Measurements from ENCODE around the gene DLST.

DLST gene

DNA sequence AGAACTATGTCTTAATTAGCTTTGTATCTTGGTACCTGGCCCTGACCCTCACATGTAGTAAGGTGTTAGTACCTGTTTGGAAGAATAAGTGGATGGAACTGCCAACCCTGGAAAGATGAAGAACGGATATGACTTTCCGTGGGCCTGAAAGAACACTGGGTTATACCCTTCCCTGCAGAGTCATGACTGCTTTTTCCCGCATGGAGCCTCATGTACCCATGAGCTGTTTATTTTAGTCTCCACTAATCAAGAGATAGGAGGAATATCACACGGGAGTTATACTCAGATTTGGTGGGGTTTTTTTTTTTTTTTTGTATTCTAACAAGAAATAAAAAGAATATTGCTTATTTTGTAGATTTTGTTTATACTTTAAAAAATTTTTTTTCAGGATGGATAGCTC lies 15.9 kb downstream of the DLST start:
- no peak for DNase-seq

GRCh38 chr14:74898083-74898482 lies 16.4 kb downstream of the DLST start:
- no peak for DNase-seq

GRCh38 chr14:74898694-74899093 lies 17.0 kb downstream of the DLST start:
- no peak for DNase-seq

- no peak for DNase-seq
Observed at GRCh38 chr14:74902941-74903705, 21.4 kb downstream of the DLST start.

DNA sequence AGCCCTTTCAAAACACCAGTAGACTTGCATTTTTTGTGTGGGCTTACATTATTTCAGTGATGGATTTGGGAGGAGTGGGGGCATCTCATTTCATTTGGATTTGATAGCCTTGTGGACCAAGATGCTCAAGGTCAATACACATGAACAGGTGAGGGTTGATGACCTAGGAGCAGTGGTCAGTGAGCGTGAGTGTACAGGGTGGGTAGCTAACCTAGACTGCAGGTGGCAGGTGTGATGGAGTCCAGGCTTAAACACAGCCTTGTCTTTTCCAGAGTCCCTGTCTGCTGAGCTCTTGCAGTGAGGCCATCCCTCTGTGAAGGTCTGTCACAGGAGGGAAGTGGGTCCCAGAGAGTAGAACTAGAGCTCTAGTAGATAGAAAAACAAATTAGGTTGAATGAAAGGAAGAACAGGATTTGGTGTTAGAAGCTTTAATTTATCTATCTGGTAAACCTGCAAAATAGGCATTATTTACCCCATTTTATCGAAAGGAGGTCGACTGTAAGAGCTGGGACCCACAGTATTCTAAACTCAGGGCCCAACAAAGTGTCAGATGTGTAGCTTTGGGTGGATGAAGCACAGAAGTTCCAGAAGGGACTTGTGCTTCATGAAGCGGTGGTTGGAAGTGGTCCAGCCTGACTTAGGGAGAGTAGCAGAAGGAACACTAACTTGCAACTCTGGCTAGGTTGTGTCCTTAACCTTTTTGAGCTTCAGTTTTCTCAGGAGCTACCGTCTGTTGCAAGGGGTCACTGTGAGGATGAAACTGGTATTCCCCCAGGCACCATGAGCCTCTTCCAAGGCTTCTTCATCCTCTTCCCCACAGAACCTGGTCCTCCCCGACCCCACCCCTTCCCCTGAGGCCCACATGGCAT lies 23.2 kb downstream of the DLST start:
- no peak for DNase-seq

GRCh38 chr14:74905595-74906142 lies 24.0 kb downstream of the DLST start:
- peak; percentile 72 to 88 (median 84) for DNase-seq

DNA sequence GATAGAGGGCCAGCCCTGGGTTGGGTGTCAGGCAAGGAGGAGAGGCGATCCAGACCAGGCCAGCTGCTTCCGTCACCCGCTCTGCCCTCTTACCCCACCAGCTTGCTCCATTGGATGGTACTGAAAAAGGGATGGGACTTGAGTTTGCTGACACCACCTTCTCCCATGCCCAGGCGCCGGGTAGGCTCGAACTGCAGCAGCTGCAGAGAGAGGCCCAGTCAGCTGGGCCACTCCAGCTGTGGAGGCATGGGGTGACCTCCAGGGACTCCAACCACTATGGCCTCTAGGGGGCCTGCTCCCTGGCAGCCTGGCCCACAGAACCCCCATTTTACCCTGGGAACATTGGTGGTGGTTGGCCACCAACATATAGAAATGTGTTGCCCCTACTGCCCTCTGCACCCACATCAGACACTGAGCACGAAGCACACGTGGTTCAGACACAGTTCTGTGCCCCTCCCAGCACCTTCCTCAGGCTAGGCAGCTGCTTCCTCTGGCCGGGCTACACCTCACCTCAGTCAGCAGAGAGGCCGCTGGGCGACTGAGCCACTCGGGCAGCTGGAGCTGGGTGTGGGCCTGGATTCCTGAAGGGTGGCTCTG lies 25.3 kb downstream of the DLST start:
- DNase-seq: no peak

DNA sequence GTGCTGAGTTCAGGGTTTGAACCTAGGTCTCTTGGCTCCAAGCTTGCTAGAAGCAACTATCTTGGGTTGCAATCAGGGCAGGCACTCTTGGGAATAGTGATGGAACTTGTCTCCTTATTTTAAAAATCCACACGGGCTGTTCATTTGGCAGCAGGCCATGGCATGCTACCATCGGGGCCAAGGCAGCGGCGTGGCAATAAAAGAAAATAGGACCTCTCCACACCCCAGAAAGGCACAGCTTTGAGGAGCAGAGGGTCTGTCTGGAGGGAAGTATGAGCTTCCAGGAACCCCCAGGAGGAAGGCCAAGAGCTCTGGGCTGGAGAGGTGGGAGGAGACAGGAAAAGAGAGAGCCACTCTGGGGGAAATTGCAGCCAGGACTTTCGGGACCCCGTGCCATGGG lies 26.0 kb downstream of the DLST start:
- no peak for DNase-seq

DNA sequence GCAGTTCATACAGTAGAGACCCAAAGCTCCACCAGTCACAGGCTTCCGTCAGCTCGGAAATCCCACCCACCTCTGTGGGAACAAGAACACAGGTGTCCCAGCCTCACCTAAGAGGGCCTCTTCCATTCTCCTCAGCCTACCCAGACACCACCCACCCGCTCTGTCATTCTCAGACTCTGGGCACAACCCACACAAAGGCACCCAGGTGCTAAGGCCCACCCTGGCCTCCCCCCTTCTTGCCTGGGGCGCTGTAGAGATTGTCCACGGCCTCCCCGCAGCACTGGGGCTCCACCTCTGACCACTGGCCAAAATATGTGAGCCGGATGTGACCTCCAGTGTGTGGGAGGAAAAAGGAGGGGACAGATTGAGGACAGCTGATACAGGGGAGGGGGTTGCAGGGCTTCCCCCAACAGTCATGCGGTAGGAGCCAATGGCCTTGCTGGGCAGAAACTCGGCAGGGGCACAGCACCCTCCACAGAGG lies 27.2 kb downstream of the DLST start:
- DNase-seq: no peak

DNA sequence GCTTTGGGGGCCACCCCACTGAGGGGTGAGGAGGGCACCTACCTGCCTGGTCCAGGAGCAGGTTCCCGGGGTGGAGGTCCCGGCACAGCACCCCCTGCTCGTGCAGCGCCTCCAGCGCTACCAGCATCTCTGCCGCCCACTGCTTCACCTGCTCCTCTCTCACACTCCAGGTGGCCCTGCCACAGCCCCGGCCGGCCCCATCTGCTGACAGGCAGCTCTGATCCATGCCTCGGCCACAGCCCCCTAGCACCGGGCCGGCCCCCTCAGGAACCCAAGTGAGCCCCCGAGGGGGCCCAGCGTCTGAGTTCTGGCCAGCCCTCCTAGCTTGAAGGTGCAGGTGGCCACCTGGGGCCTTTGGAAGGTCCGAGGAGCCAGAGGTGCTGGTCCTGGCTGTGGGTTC lies 27.8 kb downstream of the DLST start:
- DNase-seq: no peak

DNA sequence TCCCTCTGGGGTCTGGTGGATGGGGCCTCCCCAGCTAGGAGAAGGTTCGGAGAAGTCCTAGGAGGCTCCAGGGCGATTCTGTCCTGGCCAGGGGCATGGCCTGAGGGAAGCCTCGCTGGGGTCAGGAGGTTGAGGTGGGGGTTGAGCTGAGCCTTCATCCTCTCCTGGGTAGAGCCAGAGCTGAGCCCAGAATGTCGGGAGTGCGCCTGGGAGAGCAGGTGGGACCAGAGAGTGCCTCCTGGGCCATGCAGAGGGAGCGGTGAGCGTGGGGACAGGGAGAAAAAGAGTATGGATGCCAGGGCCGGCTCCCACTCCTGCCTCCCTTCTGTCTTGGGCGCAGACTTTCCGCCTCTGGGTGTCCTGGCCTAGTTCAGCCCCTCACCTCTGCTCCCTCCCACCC lies 28.2 kb downstream of the DLST start:
- no peak for DNase-seq

- no peak for DNase-seq
Observed at GRCh38 chr14:74910556-74910955, 28.8 kb downstream of the DLST start.

- DNase-seq: no peak
Observed at GRCh38 chr14:74911221-74911620, 29.5 kb downstream of the DLST start.

- no peak for DNase-seq
Observed at GRCh38 chr14:74911704-74912103, 30.0 kb downstream of the DLST start.

DNA sequence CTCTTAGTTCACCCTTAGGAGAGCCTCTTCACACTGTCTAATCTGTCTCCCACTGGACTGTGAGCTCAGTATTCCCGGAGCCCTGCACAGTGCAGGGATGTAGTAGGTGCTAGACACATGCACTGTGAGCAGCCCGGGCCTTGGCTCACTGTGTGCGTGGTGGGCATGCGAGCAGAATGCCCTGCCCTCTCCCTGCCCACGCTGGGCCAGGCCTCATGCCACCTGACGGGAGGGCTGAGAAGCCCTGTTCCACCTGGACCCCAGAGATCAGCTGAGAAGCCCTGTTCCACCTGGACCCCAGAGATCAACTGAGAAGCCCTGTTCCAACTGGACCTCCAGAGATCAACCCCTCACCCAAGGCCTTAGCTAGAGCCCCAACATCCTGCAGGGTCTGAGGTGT lies 30.4 kb downstream of the DLST start:
- no peak for DNase-seq

- DNase-seq: no peak
Observed at GRCh38 chr14:74912801-74913200, 31.1 kb downstream of the DLST start.

GRCh38 chr14:74913393-74913910 lies 31.7 kb downstream of the DLST start:
- no peak for DNase-seq

DNA sequence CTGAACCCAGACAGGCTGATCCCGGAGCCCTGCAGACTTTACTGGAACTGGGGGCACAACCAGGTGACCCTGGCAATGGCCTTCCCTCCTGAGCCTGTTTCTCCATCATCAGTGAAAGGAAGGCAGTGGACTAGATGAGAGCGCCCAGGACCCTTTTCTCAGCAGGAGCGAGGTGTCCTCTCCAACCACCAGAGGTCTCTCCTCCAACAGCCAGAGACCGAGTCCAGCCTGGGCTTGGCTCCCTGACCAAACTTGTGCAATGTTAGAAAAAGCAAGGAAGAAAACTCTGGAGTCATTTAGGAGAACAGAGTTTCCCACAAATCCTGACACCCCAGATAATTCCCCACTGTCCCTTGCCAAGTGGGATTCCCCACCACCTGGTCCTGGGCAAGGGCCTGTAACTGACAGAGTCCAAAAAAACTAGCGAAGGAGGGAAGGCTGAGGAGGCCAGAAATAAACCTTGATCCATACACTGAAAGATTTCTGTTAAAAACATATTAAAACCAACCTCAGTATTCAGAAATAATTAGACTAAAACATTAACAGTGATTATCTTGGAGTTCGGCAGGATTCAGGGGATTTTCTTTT lies 32.4 kb downstream of the DLST start:
- peak; percentile 64 to 70 (median 70) for DNase-seq

GRCh38 chr14:74915426-74915825 lies 33.7 kb downstream of the DLST start:
- DNase-seq: no peak

- DNase-seq: no peak
Observed at GRCh38 chr14:74915826-74916225, 34.1 kb downstream of the DLST start.

DNA sequence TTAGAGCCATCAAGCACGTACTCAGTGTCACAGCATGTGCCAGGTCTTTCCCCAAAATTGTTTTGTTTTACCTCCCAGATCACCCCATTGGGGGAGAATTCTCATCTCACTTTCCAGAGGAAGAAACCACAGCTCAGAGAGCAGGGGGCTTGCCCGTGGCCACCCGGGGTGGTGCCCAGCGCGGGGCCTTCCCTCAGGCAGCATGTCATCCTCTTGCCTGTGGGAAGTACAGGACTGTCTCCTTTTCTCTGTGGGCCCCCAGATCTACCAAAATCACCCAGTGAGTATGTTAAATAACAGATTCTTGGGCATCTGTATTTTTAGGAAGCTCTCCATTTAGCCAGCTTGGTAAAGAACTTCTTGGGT lies 35.4 kb downstream of the DLST start:
- DNase-seq: no peak

DNA sequence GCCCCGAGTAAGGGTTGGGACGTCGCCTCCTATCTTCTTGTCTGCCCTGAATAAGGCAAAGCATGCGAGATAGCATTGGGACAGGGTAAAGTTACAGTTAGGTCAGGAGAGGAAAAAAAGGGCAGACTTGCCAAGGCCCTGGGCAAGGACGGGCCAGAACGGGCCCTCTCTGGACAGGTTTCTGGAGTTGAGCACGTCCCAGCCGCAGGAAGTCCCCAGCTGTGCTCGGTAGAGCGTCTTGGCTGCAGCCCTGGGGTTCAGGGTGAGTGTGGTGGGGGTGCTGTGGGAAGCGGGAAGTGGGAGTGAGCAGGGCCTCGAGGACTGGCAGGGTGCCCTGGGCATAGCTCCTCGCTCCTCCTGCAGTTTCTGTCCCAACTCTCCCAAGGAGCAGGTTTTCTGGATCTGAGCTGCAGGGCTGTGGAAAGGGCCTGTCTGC lies 35.9 kb downstream of the DLST start:
- DNase-seq: no peak

- DNase-seq: no peak
Observed at GRCh38 chr14:74918380-74918779, 36.7 kb downstream of the DLST start.
